HepG2 (cell line): Measurements from ENCODE around the gene TFPI. TPM values are rescaled to one million over a fixed set of nuclear protein-coding genes. Genes with fewer than 3 reads are reported as not detected.

ENCODE experiments used
- ERF ChIP-seq: IDR thresholded peaks from 2 replicates; pipeline ENCODE4 v1.6.1; 2018; ENCODE audit warnings: missing biosample characterization, missing genetic modification reagents
- ETV5 ChIP-seq: IDR thresholded peaks from 2 replicates; pipeline ENCODE4 v1.6.1; 2018; ENCODE audit warnings: missing biosample characterization, missing genetic modification reagents, inconsistent platforms, borderline replicate concordance
- HDAC1 ChIP-seq: sonication (generic); formaldehyde crosslinking; IDR thresholded peaks from 2 replicates; pipeline ENCODE4 v1.5.1; 2020; ENCODE audit warnings: mild to moderate bottlenecking, missing genetic modification reagents
- KMT2A ChIP-seq: sonication (generic); formaldehyde crosslinking; IDR thresholded peaks from 2 replicates; pipeline ENCODE4 v1.4.0; 2020; ENCODE audit warnings: missing genetic modification reagents
- MBNL3 ChIP-seq: fragments of 250-450 bp; sonication (Bioruptor Pico); conservative IDR thresholded peaks from 2 replicates; pipeline ENCODE4 v1.8.0; 2022; ENCODE audit warnings: mild to moderate bottlenecking, inconsistent platforms
- MEF2D ChIP-seq: sonication (generic); formaldehyde crosslinking; IDR thresholded peaks from 2 replicates; pipeline ENCODE4 v1.5.1; 2020; ENCODE audit warnings: mild to moderate bottlenecking, missing genetic modification reagents
- NCOA2 ChIP-seq: sonication (generic); formaldehyde crosslinking; IDR thresholded peaks from 2 replicates; pipeline ENCODE4 v1.8.0; 2022; ENCODE audit warnings: inconsistent platforms
- PAF1 ChIP-seq: IDR thresholded peaks from 2 replicates; pipeline ENCODE4 v1.6.1; 2016; ENCODE audit warnings: missing genetic modification reagents, missing compliant biosample characterization
- RXRB ChIP-seq: IDR thresholded peaks from 2 replicates; pipeline ENCODE4 v1.6.1; 2016; ENCODE audit warnings: borderline replicate concordance, missing genetic modification reagents, missing compliant biosample characterization
- SAP130 ChIP-seq: IDR thresholded peaks from 2 replicates; pipeline ENCODE4 v1.6.1; 2016; ENCODE audit warnings: low read depth
- SNAPC2 ChIP-seq: sonication (generic); formaldehyde crosslinking; IDR thresholded peaks from 2 replicates; pipeline ENCODE4 v1.8.1; 2022; ENCODE audit warnings: mild to moderate bottlenecking, missing genetic modification reagents
- ZFX ChIP-seq: sonication (generic); formaldehyde crosslinking; IDR thresholded peaks from 2 replicates; pipeline ENCODE4 v1.4.0; 2020; ENCODE audit warnings: mild to moderate bottlenecking, low read depth, missing genetic modification reagents, moderate library complexity
- ZMYM4 ChIP-seq: sonication (generic); formaldehyde crosslinking; IDR thresholded peaks from 2 replicates; pipeline ENCODE4 v1.8.1; 2023; ENCODE audit warnings: mild to moderate bottlenecking, missing genetic modification reagents
- ZNF644 ChIP-seq: IDR thresholded peaks from 2 replicates; pipeline ENCODE4 v1.6.1; 2016; ENCODE audit warnings: low read depth
- ZNF652 ChIP-seq: IDR thresholded peaks from 2 replicates; pipeline ENCODE4 v1.6.1; 2016; ENCODE audit warnings: low read depth, borderline replicate concordance
- polyA plus RNA-seq, 8 experiments: library from polyadenylated mRNA; depleted of rRNA in 3 of 8; stranded (reverse) in 7 of 8; unstranded in 1 of 8; fragments of >200 nt; fragmentation: Illumina TruSeq in 4 of 8; extraction: Trizol in 4 of 8; gene quantifications; 2 replicates each; pipeline versions ENCODE4 v1.2.1 to v1.2.3, GENCODE V29; 2011 to 2016; ENCODE audit warnings: low read depth in 4 of 8, missing spikeins in 1 of 8, mixed read lengths in 1 of 8; ENCODE audit not compliant: insufficient read depth in 1 of 8
- total RNA-seq, 5 experiments: library from RNA; depleted of rRNA; stranded (reverse); fragments of >200 nt; fragmentation: Illumina TruSeq; extraction: Trizol; gene quantifications; 2 replicates each; pipeline ENCODE4 v1.2.3, GENCODE V29; 2016; ENCODE audit warnings: low read depth in 1 of 5
- TF ChIP-seq, protein P1 (sequence below): sonication (generic); formaldehyde crosslinking; IDR thresholded peaks from 2 replicates; pipeline ENCODE4 v1.9.0; 2021; ENCODE audit warnings: mild to moderate bottlenecking, missing genetic modification reagents
- TF ChIP-seq, protein P2 (sequence below): IDR thresholded peaks from 2 replicates; pipeline ENCODE4 v1.6.1; 2018; ENCODE audit warnings: missing genetic modification reagents, mild to moderate bottlenecking, missing compliant biosample characterization
- TF ChIP-seq, protein P3 (sequence below): conservative IDR thresholded peaks from 2 replicates; pipeline ENCODE4 v1.6.1; 2018; ENCODE audit warnings: missing genetic modification reagents
- TF ChIP-seq, protein P4 (sequence below): IDR thresholded peaks from 2 replicates; pipeline ENCODE4 v1.6.1; 2016; ENCODE audit warnings: low read depth, control low read depth

The TFPI gene
- total and polyA plus RNA-seq, 2 of the 13 experiments (the other 11 are each of a cell fraction or from before 2014, with no cell fraction given): 301 to 436 TPM

DNA sequence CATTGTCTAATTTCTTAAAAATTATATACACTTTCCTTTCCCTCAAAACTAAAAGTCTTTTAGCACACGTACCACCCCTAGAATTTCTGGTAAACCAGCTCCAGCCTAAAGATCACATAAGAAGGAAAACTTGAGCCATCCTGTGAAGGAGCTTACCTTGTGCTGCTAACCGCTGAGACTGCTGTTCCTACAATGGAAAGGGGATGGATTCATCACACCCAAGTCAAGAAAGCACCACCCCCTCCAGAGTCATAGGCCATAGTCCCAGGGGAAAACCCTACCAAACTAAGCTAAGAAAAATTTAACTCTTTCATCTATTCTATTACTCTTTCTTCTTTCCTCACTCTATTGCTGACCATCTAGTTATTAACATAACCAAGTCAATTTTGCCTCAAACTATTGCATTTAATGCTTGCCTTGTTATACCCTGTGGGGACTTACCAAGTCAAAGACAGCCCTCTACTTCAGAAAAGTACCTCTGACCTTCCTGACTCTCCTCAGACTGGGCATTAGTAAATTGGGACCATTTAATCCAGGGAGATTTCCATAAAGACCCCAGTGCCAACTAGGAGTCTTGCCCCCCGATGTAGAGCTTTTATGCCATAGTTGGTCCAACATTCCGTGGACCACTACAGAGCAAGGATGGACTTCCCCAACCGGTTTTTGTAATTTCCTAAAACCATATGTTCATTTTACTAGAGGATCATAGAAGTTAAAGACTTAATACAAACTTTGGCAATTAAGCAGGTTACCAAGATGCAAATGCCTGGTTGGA is 40.6 kb downstream of the TFPI start (continued):
- TF ChIP-seq, protein P1, sequence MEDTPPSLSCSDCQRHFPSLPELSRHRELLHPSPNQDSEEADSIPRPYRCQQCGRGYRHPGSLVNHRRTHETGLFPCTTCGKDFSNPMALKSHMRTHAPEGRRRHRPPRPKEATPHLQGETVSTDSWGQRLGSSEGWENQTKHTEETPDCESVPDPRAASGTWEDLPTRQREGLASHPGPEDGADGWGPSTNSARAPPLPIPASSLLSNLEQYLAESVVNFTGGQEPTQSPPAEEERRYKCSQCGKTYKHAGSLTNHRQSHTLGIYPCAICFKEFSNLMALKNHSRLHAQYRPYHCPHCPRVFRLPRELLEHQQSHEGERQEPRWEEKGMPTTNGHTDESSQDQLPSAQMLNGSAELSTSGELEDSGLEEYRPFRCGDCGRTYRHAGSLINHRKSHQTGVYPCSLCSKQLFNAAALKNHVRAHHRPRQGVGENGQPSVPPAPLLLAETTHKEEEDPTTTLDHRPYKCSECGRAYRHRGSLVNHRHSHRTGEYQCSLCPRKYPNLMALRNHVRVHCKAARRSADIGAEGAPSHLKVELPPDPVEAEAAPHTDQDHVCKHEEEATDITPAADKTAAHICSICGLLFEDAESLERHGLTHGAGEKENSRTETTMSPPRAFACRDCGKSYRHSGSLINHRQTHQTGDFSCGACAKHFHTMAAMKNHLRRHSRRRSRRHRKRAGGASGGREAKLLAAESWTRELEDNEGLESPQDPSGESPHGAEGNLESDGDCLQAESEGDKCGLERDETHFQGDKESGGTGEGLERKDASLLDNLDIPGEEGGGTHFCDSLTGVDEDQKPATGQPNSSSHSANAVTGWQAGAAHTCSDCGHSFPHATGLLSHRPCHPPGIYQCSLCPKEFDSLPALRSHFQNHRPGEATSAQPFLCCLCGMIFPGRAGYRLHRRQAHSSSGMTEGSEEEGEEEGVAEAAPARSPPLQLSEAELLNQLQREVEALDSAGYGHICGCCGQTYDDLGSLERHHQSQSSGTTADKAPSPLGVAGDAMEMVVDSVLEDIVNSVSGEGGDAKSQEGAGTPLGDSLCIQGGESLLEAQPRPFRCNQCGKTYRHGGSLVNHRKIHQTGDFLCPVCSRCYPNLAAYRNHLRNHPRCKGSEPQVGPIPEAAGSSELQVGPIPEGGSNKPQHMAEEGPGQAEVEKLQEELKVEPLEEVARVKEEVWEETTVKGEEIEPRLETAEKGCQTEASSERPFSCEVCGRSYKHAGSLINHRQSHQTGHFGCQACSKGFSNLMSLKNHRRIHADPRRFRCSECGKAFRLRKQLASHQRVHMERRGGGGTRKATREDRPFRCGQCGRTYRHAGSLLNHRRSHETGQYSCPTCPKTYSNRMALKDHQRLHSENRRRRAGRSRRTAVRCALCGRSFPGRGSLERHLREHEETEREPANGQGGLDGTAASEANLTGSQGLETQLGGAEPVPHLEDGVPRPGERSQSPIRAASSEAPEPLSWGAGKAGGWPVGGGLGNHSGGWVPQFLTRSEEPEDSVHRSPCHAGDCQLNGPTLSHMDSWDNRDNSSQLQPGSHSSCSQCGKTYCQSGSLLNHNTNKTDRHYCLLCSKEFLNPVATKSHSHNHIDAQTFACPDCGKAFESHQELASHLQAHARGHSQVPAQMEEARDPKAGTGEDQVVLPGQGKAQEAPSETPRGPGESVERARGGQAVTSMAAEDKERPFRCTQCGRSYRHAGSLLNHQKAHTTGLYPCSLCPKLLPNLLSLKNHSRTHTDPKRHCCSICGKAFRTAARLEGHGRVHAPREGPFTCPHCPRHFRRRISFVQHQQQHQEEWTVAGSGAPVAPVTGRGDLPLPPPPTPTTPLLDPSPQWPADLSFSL (CRISPR knock-in tag): 0 out of 2 replicates have a peak, but pooled peaks have one; percentile 34
- TF ChIP-seq ETV5 (CRISPR knock-in tag) (0 out of 2 replicates have a peak, but pooled peaks have one; percentile 20), MEF2D (peak; percentile 70), PAF1 (CRISPR knock-in tag) (peak; percentile 60; the same call in 1 of the 2 replicates), KMT2A (CRISPR knock-in tag) (peak; percentile 44; the same call in 1 of the 2 replicates), SNAPC2 (CRISPR knock-in tag) (peak; percentile 25; the same call in 1 of the 2 replicates), ZMYM4 (CRISPR knock-in tag) (peak; percentile 65), RXRB (CRISPR knock-in tag) (peak; percentile 56; the same call in 1 of the 2 replicates), ZNF644 (peak; percentile 75; the same call in 1 of the 2 replicates), MBNL3 (CRISPR knock-in tag) (0 out of 2 replicates have a peak, but pooled peaks have one; percentile 44), ERF (CRISPR knock-in tag) (peak; percentile 82), NCOA2 (CRISPR knock-in tag) (peak; percentile 37; the same call in 1 of the 2 replicates), ZNF652 (CRISPR knock-in tag) (peak; percentile 96), SAP130 (CRISPR knock-in tag) (peak; percentile 93), ZFX (CRISPR knock-in tag) (peak; percentile 38; the same call in 1 of the 2 replicates), HDAC1 (CRISPR knock-in tag) (peak; percentile 45; the same call in 1 of the 2 replicates)
- TF ChIP-seq, protein P2, sequence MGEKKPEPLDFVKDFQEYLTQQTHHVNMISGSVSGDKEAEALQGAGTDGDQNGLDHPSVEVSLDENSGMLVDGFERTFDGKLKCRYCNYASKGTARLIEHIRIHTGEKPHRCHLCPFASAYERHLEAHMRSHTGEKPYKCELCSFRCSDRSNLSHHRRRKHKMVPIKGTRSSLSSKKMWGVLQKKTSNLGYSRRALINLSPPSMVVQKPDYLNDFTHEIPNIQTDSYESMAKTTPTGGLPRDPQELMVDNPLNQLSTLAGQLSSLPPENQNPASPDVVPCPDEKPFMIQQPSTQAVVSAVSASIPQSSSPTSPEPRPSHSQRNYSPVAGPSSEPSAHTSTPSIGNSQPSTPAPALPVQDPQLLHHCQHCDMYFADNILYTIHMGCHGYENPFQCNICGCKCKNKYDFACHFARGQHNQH: peak; percentile 71; the same call in 1 of the 2 replicates
- TF ChIP-seq, protein P3, sequence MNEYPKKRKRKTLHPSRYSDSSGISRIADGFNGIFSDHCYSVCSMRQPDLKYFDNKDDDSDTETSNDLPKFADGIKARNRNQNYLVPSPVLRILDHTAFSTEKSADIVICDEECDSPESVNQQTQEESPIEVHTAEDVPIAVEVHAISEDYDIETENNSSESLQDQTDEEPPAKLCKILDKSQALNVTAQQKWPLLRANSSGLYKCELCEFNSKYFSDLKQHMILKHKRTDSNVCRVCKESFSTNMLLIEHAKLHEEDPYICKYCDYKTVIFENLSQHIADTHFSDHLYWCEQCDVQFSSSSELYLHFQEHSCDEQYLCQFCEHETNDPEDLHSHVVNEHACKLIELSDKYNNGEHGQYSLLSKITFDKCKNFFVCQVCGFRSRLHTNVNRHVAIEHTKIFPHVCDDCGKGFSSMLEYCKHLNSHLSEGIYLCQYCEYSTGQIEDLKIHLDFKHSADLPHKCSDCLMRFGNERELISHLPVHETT (CRISPR knock-in tag): 0 out of 2 replicates have a peak, but pooled peaks have one; percentile 40
- TF ChIP-seq, protein P4, sequence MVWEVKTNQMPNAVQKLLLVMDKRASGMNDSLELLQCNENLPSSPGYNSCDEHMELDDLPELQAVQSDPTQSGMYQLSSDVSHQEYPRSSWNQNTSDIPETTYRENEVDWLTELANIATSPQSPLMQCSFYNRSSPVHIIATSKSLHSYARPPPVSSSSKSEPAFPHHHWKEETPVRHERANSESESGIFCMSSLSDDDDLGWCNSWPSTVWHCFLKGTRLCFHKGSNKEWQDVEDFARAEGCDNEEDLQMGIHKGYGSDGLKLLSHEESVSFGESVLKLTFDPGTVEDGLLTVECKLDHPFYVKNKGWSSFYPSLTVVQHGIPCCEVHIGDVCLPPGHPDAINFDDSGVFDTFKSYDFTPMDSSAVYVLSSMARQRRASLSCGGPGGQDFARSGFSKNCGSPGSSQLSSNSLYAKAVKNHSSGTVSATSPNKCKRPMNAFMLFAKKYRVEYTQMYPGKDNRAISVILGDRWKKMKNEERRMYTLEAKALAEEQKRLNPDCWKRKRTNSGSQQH: peak; percentile 80; the same call in 1 of the 2 replicates
